Thyroid gland (tissue), 4 donors: Measurements from ENCODE around the gene OCA2.

ENCODE experiments used
- CTCF ChIP-seq, 6 experiments: fragments of 200-600 bp in 3 of 6; fragments of 450-650 bp in 3 of 6; sonication (generic) in 3 of 6; IDR thresholded peaks; one replicate each; pipeline ENCODE4 v1.5.1; 2016 to 2019; ENCODE audit warnings: antibody characterized with exemption in 6 of 6, mild to moderate bottlenecking in 2 of 6, inconsistent platforms in 1 of 6, moderate library complexity in 1 of 6
- POLR2A ChIP-seq, 2 donors: fragments of 450-650 bp; IDR thresholded peaks; one replicate each; pipeline ENCODE4 v1.6.1; 2017; ENCODE audit warnings: antibody characterized with exemption in 2 of 2, mild to moderate bottlenecking in 2 of 2, moderate library complexity in 1 of 2

GRCh38 chr15:28026221-28026620, 72.9 kb downstream of the OCA2 start:
- TF ChIP-seq CTCF (IDR thresholded peaks at IDR 0.05) (no peak), POLR2A (IDR thresholded peaks at IDR 0.05) (no peak)
